ENCODE measurements around the gene CRCP. TPM values are rescaled to one million over a fixed set of nuclear protein-coding genes. Genes with fewer than 3 reads are reported as not detected.
A peak's percentile ranks its signal among the peaks of the same experiment; 100 is the strongest.
"Not testable (repeated sequence)": the region's sequence is repeated elsewhere in the genome, so short reads cannot be mapped to it uniquely, and the experiment has no call there.

The CRCP gene
- total and polyA plus RNA-seq, 2 of the 13 experiments (the other 11 are each of a cell fraction or from before 2014, with no cell fraction given) = 22.7 to 31.0 TPM

DNA sequence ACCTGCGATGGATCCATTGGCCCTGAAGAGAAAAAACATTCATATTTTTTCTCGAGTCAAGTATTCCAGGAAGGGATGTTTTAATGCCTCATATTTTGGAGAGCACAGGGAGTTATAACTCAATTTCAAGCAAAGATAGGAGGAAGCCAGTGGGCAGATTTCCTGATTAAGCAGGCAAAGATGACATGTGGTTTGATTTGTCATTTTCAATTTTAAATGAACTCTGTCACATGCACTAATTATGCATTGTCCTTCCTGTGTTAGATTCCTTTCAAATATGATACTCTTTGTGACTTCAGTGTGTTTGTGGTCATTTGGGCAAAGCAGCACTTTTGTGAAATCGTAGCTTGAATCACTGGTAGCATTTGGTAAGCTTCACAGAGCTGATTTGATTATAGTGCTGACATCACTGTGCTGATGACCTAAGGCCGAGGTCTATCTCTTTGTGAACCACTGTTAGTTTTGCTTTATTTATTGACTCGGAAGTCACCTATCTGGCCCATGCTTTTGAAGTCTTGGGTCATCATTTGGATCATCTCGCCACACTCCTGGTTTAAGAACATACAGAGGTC is 11.2 kb downstream of the CRCP start (continued):
- TF ChIP-seq, protein P1, sequence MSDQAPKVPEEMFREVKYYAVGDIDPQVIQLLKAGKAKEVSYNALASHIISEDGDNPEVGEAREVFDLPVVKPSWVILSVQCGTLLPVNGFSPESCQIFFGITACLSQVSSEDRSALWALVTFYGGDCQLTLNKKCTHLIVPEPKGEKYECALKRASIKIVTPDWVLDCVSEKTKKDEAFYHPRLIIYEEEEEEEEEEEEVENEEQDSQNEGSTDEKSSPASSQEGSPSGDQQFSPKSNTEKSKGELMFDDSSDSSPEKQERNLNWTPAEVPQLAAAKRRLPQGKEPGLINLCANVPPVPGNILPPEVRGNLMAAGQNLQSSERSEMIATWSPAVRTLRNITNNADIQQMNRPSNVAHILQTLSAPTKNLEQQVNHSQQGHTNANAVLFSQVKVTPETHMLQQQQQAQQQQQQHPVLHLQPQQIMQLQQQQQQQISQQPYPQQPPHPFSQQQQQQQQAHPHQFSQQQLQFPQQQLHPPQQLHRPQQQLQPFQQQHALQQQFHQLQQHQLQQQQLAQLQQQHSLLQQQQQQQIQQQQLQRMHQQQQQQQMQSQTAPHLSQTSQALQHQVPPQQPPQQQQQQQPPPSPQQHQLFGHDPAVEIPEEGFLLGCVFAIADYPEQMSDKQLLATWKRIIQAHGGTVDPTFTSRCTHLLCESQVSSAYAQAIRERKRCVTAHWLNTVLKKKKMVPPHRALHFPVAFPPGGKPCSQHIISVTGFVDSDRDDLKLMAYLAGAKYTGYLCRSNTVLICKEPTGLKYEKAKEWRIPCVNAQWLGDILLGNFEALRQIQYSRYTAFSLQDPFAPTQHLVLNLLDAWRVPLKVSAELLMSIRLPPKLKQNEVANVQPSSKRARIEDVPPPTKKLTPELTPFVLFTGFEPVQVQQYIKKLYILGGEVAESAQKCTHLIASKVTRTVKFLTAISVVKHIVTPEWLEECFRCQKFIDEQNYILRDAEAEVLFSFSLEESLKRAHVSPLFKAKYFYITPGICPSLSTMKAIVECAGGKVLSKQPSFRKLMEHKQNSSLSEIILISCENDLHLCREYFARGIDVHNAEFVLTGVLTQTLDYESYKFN (CRISPR knock-in tag; conservative IDR thresholded peaks at IDR 0.05) = peak; percentile 70
- TF ChIP-seq FOSL2 (CRISPR knock-in tag; IDR thresholded peaks at IDR 0.05) (peak; percentile 73), NR2F6 (IDR thresholded peaks at IDR 0.05) (peak; percentile 68), NR2F6 (CRISPR knock-in tag; IDR thresholded peaks at IDR 0.05) (peak; percentile 63), CREB1 (IDR thresholded peaks at IDR 0.05) (peak; percentile 62), CREB1 (CRISPR knock-in tag; IDR thresholded peaks at IDR 0.05) (peak; percentile 77), ATF7 (IDR thresholded peaks at IDR 0.05) (peak; percentile 30; the same call in 1 of the 2 replicates), HDAC1 (CRISPR knock-in tag; IDR thresholded peaks at IDR 0.05) (peak; percentile 44; the same call in 1 of the 2 replicates), DPF2 (CRISPR knock-in tag; IDR thresholded peaks at IDR 0.05; ENCODE audit: borderline replicate concordance, low read depth) (peak; percentile 56; the same call in 1 of the 2 replicates), ZBTB21 (CRISPR knock-in tag; IDR thresholded peaks at IDR 0.05) (peak; percentile 91), ISL2 (CRISPR knock-in tag; IDR thresholded peaks at IDR 0.05) (0 out of 2 replicates have a peak, but pooled peaks have one; percentile 26), SAP130 (CRISPR knock-in tag; IDR thresholded peaks at IDR 0.05; ENCODE audit: low read depth) (peak; percentile 67), NCOA2 (CRISPR knock-in tag; IDR thresholded peaks at IDR 0.05) (peak; percentile 61), FOXP1 (CRISPR knock-in tag; IDR thresholded peaks at IDR 0.05) (peak; percentile 46; the same call in 1 of the 2 replicates), ELF3 (CRISPR knock-in tag; IDR thresholded peaks at IDR 0.05) (peak; percentile 43; the same call in 1 of the 2 replicates), SOX13 (CRISPR knock-in tag; conservative IDR thresholded peaks at IDR 0.05 in 1 of 2, IDR thresholded peaks at IDR 0.05 in 1 of 2) (peak in 1 of 2 experiments; percentile 59; a peak in 1 of 4 replicates), SALL1 (CRISPR knock-in tag; IDR thresholded peaks at IDR 0.05) (peak; percentile 47; the same call in 1 of the 2 replicates), FOXO1 (CRISPR knock-in tag; IDR thresholded peaks at IDR 0.05) (peak; percentile 42; the same call in 1 of the 2 replicates), ZBTB7B (CRISPR knock-in tag; IDR thresholded peaks at IDR 0.05) (peak; percentile 37; the same call in 1 of the 2 replicates)
- TF ChIP-seq, protein P2, sequence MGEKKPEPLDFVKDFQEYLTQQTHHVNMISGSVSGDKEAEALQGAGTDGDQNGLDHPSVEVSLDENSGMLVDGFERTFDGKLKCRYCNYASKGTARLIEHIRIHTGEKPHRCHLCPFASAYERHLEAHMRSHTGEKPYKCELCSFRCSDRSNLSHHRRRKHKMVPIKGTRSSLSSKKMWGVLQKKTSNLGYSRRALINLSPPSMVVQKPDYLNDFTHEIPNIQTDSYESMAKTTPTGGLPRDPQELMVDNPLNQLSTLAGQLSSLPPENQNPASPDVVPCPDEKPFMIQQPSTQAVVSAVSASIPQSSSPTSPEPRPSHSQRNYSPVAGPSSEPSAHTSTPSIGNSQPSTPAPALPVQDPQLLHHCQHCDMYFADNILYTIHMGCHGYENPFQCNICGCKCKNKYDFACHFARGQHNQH (CRISPR knock-in tag; IDR thresholded peaks at IDR 0.05) = peak; percentile 31; the same call in 1 of the 2 replicates
- TF ChIP-seq ATF7 (CRISPR knock-in tag; IDR thresholded peaks at IDR 0.05); FOXP1 (IDR thresholded peaks at IDR 0.05); SOX13 (IDR thresholded peaks at IDR 0.05): not testable (repeated sequence)
- TF ChIP-seq, protein P3, sequence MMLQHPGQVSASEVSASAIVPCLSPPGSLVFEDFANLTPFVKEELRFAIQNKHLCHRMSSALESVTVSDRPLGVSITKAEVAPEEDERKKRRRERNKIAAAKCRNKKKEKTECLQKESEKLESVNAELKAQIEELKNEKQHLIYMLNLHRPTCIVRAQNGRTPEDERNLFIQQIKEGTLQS (CRISPR knock-in tag; IDR thresholded peaks at IDR 0.05) = peak; percentile 60
- TF ChIP-seq, protein P4, sequence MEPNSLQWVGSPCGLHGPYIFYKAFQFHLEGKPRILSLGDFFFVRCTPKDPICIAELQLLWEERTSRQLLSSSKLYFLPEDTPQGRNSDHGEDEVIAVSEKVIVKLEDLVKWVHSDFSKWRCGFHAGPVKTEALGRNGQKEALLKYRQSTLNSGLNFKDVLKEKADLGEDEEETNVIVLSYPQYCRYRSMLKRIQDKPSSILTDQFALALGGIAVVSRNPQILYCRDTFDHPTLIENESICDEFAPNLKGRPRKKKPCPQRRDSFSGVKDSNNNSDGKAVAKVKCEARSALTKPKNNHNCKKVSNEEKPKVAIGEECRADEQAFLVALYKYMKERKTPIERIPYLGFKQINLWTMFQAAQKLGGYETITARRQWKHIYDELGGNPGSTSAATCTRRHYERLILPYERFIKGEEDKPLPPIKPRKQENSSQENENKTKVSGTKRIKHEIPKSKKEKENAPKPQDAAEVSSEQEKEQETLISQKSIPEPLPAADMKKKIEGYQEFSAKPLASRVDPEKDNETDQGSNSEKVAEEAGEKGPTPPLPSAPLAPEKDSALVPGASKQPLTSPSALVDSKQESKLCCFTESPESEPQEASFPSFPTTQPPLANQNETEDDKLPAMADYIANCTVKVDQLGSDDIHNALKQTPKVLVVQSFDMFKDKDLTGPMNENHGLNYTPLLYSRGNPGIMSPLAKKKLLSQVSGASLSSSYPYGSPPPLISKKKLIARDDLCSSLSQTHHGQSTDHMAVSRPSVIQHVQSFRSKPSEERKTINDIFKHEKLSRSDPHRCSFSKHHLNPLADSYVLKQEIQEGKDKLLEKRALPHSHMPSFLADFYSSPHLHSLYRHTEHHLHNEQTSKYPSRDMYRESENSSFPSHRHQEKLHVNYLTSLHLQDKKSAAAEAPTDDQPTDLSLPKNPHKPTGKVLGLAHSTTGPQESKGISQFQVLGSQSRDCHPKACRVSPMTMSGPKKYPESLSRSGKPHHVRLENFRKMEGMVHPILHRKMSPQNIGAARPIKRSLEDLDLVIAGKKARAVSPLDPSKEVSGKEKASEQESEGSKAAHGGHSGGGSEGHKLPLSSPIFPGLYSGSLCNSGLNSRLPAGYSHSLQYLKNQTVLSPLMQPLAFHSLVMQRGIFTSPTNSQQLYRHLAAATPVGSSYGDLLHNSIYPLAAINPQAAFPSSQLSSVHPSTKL (CRISPR knock-in tag; IDR thresholded peaks at IDR 0.05) = peak; percentile 78

All from HepG2 (cell line).